Esophagus muscularis mucosa (tissue), 4 donors: Measurements from ENCODE around the gene GRAMD2A. TPM values are rescaled to one million over a fixed set of nuclear protein-coding genes. Genes with fewer than 3 reads are reported as not detected.
A peak's percentile ranks its signal among the peaks of the same experiment; 100 is the strongest.

ENCODE experiments used
- DNase-seq: peaks from one replicate; pipeline ENCODE4 v3.0.0-alpha.2; 2017; ENCODE audit errors: extremely low spot score
- H3K27ac ChIP-seq, 4 donors: fragments of 200-600 bp; sonication (generic); replicated peaks in 1 of 4; 1 replicate in 3 of 4; 2 replicates in 1 of 4; pipeline ENCODE4 v1.5.1; 2016 to 2019; ENCODE audit warnings: mild to moderate bottlenecking in 1 of 4
- H3K27me3 ChIP-seq, 4 donors: fragments of 200-600 bp; sonication (generic); one replicate each; pipeline versions ENCODE4 v1.5.1 to v1.6.0; 2016 to 2019
- H3K36me3 ChIP-seq, 4 donors: fragments of 200-600 bp; sonication (generic); one replicate each; pipeline ENCODE4 v1.5.1; 2016 to 2019
- H3K4me1 ChIP-seq, 4 donors: fragments of 200-600 bp; sonication (generic); one replicate each; pipeline ENCODE4 v1.5.1; 2016 to 2019
- H3K4me3 ChIP-seq, 4 donors: fragments of 200-600 bp; sonication (generic); 1 replicate in 2 of 4; 2 replicates in 2 of 4; pipeline ENCODE4 v1.5.1; 2016 to 2019; ENCODE audit warnings: mild to moderate bottlenecking in 4 of 4, moderate library complexity in 1 of 4
- H3K9me3 ChIP-seq, 4 donors: fragments of 200-600 bp; sonication (generic); 1 replicate in 3 of 4; 2 replicates in 1 of 4; pipeline ENCODE4 v1.5.1; 2016 to 2019
- EP300 ChIP-seq: sonication (generic); formaldehyde crosslinking; IDR thresholded peaks from one replicate; pipeline ENCODE4 v1.6.1; 2017; ENCODE audit warnings: antibody characterized with exemption
- POLR2A ChIP-seq: fragments of 450-650 bp; IDR thresholded peaks from one replicate; pipeline ENCODE4 v1.6.1; 2017; ENCODE audit warnings: antibody characterized with exemption, moderate library complexity, mild to moderate bottlenecking, low read depth
- POLR2AphosphoS5 ChIP-seq, 2 donors: sonication (generic); formaldehyde crosslinking; IDR thresholded peaks; one replicate each; pipeline ENCODE4 v1.6.1; 2017; ENCODE audit warnings: antibody characterized with exemption in 2 of 2
- WGBS: methylation state at CpG from one replicate; pipeline ENCODE4 v1.1.5; 2018; 5-methylcytosine and 5-hydroxymethylcytosine counted together
- intact Hi-C: fragments of 100-400 bp; cut with DNase I; formaldehyde crosslinking; loops from one replicate; pipeline ENCODE4 v1.15.1; 2023
- total RNA-seq, 4 donors: library from RNA; depleted of rRNA; stranded (reverse); fragments of >200 nt; gene quantifications; one replicate each; pipeline versions ENCODE4 v1.1.0 to v1.2.1, GENCODE V29; 2016
- TF ChIP-seq, protein P1 (sequence below), 3 experiments: fragments of 200-600 bp in 2 of 3; fragments of 450-650 bp in 1 of 3; sonication (generic) in 2 of 3; IDR thresholded peaks; one replicate each; pipeline ENCODE4 v1.5.1; 2017 to 2019; ENCODE audit warnings: antibody characterized with exemption in 3 of 3, mild to moderate bottlenecking in 2 of 3, moderate library complexity in 1 of 3

The GRAMD2A gene
- total RNA-seq, 4 donors from 2014 or later: 0.33 to 2.5 (median 0.75) TPM

DNA sequence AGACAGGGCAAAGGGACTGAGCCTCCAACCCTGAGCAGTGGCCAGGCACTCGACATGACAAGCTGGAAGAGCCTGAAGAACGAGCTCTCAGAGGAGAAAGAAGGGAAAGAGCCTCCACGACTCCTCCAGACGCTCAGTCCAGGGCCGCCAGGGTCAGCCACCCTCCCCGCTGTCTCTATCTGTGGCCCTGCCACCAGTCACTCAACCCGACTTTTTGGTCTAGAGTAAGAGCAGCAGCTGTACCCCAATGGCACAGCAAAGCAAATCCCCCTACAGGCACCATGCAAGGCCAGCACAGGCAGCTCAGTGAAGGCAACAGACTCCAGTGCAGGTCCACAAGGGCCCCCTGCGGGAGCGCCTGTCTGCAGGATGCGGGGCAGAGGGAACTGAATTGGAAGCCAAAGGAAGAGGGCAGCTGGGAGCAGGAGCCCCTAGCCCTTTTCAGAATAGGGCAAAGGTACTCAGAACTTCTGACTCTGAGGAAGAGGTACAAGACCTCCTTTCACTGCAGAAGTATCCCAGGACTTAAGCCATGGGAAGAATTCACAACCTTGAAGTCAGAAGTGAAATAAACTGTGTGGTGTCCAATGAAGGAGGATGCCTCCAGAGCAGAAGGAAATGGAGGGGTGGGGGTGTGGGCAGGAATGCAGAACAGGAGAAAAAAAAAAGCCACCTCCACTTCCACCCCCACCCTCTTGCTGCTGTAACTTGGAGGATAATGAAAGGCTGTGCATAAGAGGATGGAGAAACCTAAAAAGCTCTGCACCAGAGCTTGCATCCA is 8.5 kb upstream of the GRAMD2A start:
- Histone ChIP-seq H3K4me1 (peaks cover 17 to 34% (median 22%) of the 10 kb centered on the region in 4 donors), H3K9me3 (no peaks in the 10 kb centered on the region), H3K27me3 (no peaks in the 10 kb centered on the region), H3K36me3 (peaks cover 69 to 99% (median 96%) of the 10 kb centered on the region in 4 donors), H3K4me3 (no peak overlapping the region), H3K27ac (no peak overlapping the region)
- intact Hi-C loops: no loop called here
- WGBS: 90% methylated on average over 10 of the region's 10 CpGs
- no peak for DNase-seq
- TF ChIP-seq, protein P1, sequence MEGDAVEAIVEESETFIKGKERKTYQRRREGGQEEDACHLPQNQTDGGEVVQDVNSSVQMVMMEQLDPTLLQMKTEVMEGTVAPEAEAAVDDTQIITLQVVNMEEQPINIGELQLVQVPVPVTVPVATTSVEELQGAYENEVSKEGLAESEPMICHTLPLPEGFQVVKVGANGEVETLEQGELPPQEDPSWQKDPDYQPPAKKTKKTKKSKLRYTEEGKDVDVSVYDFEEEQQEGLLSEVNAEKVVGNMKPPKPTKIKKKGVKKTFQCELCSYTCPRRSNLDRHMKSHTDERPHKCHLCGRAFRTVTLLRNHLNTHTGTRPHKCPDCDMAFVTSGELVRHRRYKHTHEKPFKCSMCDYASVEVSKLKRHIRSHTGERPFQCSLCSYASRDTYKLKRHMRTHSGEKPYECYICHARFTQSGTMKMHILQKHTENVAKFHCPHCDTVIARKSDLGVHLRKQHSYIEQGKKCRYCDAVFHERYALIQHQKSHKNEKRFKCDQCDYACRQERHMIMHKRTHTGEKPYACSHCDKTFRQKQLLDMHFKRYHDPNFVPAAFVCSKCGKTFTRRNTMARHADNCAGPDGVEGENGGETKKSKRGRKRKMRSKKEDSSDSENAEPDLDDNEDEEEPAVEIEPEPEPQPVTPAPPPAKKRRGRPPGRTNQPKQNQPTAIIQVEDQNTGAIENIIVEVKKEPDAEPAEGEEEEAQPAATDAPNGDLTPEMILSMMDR (IDR thresholded peaks at IDR 0.05): no peak
- no peak for TF ChIP-seq POLR2AphosphoS5 (IDR thresholded peaks at IDR 0.05)
- no peak for TF ChIP-seq POLR2A
- no peak for TF ChIP-seq EP300

- WGBS: 94% methylated on average over 2 of the region's 2 CpGs
- TF ChIP-seq EP300 (no peak), POLR2AphosphoS5 (IDR thresholded peaks at IDR 0.05) (no peak), POLR2A (no peak)
- TF ChIP-seq, protein P1 (IDR thresholded peaks at IDR 0.05): no peak
- no peaks in the 10 kb centered on the region for H3K9me3 ChIP-seq
- H3K4me3 ChIP-seq: no peak overlapping the region
- H3K4me1 ChIP-seq: peaks cover 17 to 40% (median 22%) of the 10 kb centered on the region in 4 donors
- H3K27me3 ChIP-seq: no peaks in the 10 kb centered on the region
- H3K36me3 ChIP-seq: peaks cover 65 to 99% (median 96%) of the 10 kb centered on the region in 4 donors
- no peak for DNase-seq
- intact Hi-C loops: no loop called here
- H3K27ac ChIP-seq: no peak overlapping the region
Measured at GRCh38 chr15:72205273-72205672, 7.7 kb upstream of the GRAMD2A start.

DNA sequence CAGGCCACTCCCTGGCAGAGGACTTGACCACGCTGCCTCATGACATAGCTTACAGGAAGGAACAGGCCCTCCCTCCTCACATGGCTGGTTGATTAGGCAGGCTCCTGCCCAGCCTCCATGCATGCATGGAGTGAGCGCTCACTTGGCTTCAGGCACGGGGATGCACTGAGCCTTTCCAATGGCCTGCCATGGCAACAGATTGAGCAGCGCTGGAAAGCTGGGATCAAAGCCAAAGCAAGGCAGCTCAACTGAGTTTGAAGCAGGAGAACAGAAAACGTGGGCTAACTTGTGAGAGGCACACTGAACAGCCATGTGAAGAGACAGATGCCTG is 5.9 kb upstream of the GRAMD2A start:
- Histone ChIP-seq H3K4me3 (no peak overlapping the region), H3K36me3 (peaks cover 62 to 99% (median 95%) of the 10 kb centered on the region in 4 donors), H3K27me3 (no peaks in the 10 kb centered on the region), H3K27ac (peak overlapping the region; percentile 43 to 77 (median 64)), H3K9me3 (no peaks in the 10 kb centered on the region), H3K4me1 (peaks cover 17 to 50% (median 31%) of the 10 kb centered on the region in 4 donors)
- DNase-seq: no peak
- TF ChIP-seq POLR2A: no peak
- TF ChIP-seq POLR2AphosphoS5 (IDR thresholded peaks at IDR 0.05): peak; percentile 59 to 88
- no peak for TF ChIP-seq EP300
- TF ChIP-seq, protein P1 (IDR thresholded peaks at IDR 0.05): no peak
- WGBS: 13% methylated on average over 2 of the region's 5 CpGs
- intact Hi-C loops: no loop called here

DNA sequence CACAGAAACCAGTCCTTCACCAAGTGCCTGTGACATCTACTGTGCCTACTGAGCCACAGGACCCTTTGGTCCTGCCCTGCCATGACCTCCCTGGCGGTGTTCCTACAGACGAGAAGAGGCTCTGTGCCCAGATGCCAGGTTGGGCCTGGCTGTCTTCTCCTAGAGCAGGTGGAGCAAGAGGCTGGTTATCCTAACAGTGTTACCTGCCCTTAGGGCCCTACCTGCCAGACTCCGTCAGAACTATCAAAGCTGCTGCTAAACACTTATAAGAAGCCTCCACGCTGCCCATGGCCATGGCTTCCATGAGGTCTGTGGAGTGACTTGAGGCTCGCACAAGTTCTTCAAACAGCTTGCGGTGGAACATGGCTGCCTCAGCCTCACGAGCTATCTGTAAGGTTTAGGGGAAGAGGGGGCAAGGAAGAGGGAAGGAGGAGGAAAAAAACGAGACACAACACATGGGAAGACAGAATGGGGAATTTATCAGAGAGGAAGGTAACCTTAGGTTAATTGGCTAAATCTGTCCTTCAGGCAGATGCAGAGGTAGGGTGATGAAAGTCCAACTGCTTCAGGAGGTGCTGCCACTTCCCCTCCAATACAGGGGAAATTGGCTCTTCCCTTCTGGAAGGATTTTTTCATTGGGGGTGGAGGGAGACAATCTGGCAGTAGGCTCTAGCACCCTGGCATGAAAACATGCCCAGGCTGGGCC is 5.4 kb upstream of the GRAMD2A start:
- Histone ChIP-seq H3K4me1 (peaks cover 20 to 50% (median 35%) of the 10 kb centered on the region in 4 donors), H3K4me3 (no peak overlapping the region), H3K36me3 (peaks cover 57 to 95% (median 91%) of the 10 kb centered on the region in 4 donors), H3K27ac (peak overlapping the region; percentile 43 to 77 (median 64)), H3K27me3 (no peaks in the 10 kb centered on the region), H3K9me3 (no peaks in the 10 kb centered on the region)
- WGBS: 85% methylated on average over 6 of the region's 8 CpGs
- DNase-seq: no peak
- intact Hi-C loops: no loop called here
- TF ChIP-seq EP300: no peak
- no peak for TF ChIP-seq POLR2AphosphoS5 (IDR thresholded peaks at IDR 0.05)
- TF ChIP-seq POLR2A: no peak
- TF ChIP-seq, protein P1 (IDR thresholded peaks at IDR 0.05): no peak
